ENCODE measurements around the gene PACSIN2.

GRCh38 chr22:42938449-42938848, 76.5 kb downstream of the PACSIN2 start:
- TF ChIP-seq CTCF (IDR thresholded peaks at IDR 0.05; ENCODE audit: insufficient read depth, low read depth, low read length) (no peak), EZH2 (IDR thresholded peaks at IDR 0.05; ENCODE audit: insufficient read depth, low read length) (no peak)

Measured in astrocyte (in vitro differentiated cells and primary cell).